DOHH2 (cell line): ENCODE results near the gene SDHB.
A peak's percentile ranks its signal among the peaks of the same experiment; 100 is the strongest.

ENCODE experiments used
- EZH2phosphoT487 ChIP-seq: fragments of 200-600 bp; sonication (generic); IDR thresholded peaks from 2 replicates; pipeline ENCODE4 v1.6.1; 2017; ENCODE audit warnings: borderline replicate concordance, mild to moderate bottlenecking, antibody characterized with exemption, low read length, moderate library complexity, mixed read lengths
- TF ChIP-seq, protein P1 (sequence below): fragments of 200-600 bp; sonication (generic); IDR thresholded peaks from one replicate; pipeline ENCODE4 v1.5.1; 2014; ENCODE audit warnings: antibody characterized with exemption, mild to moderate bottlenecking, low read depth, low read length; ENCODE audit not compliant: poor library complexity, severe bottlenecking

DNA sequence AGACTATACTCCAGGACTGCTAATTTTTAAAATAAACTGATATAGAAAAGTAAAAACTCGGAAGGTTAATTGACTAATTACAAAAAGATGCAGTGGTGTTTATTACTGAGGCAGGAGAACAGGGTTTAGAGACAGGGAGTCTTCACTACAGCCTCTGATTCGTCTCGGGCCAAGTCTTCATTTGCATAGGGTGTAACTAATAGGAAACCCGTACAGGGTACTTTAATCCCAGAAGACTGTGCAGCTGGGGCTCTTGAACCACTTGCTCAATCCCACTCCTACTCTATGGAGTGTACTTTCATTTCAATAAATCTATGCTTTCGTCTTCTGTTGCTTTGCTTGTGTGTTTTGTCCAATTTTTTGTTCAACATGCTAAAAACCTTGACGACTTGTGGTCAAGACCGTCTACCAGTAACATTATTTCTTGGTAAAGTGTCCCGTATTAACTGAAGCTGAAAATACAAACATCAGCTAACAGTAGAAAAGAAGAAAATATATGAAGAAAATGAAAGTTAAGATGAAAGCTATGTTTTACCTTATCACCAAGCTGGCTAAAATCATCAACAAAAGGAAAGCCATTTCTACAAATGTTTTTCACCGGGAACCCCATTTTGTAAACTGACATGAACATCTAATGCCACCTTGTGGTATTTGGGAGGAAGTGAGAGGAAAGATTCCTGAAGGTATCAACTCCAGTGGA is 8.0 kb downstream of the SDHB start:
- TF ChIP-seq, protein P1, sequence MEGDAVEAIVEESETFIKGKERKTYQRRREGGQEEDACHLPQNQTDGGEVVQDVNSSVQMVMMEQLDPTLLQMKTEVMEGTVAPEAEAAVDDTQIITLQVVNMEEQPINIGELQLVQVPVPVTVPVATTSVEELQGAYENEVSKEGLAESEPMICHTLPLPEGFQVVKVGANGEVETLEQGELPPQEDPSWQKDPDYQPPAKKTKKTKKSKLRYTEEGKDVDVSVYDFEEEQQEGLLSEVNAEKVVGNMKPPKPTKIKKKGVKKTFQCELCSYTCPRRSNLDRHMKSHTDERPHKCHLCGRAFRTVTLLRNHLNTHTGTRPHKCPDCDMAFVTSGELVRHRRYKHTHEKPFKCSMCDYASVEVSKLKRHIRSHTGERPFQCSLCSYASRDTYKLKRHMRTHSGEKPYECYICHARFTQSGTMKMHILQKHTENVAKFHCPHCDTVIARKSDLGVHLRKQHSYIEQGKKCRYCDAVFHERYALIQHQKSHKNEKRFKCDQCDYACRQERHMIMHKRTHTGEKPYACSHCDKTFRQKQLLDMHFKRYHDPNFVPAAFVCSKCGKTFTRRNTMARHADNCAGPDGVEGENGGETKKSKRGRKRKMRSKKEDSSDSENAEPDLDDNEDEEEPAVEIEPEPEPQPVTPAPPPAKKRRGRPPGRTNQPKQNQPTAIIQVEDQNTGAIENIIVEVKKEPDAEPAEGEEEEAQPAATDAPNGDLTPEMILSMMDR: peak; percentile 53
- no peak for TF ChIP-seq EZH2phosphoT487
